ENCODE results near the gene CYP4A11.
"Not testable (repeated sequence)": the region's sequence is repeated elsewhere in the genome, so short reads cannot be mapped to it uniquely, and the experiment has no call there.

DNA sequence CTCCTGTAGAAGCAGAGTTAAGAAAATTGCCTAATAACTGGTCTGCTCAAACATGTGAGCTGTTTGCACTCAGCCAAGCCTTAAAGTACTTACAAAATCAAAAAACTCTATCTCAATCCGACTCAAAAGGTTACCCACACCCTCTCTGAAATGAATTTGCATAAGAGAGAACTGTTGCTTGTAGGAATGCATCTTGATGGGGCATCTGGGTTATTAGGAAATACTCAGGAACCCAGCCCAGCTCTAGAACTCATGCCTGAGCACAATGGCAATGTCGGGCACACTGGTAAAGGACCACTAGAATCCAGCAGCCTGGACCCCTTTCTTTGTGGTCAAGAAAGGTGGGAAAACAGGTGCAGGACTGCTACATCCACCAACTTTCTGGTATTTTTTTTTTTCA, 6.4 kb upstream of the CYP4A11 start:
- not testable (repeated sequence) for TF ChIP-seq CTCF, POLR2A (IDR thresholded peaks at IDR 0.05)
